Osteocyte (in vitro differentiated cells): ENCODE data around the gene HBA2. TPM values are rescaled to one million over a fixed set of nuclear protein-coding genes. Genes with fewer than 3 reads are reported as not detected.
A peak's percentile ranks its signal among the peaks of the same experiment; 100 is the strongest.

Source experiments
- DNase-seq: peaks from one replicate; pipeline ENCODE4 v3.0.0; 2021; ENCODE audit warnings: mixed read lengths; ENCODE audit not compliant: unreplicated experiment; ENCODE audit errors: extremely low spot score
- H3K27ac Mint-ChIP-seq: one replicate; pipeline ENCODE4 v1.8.0; 2021; ENCODE audit warnings: mild to moderate bottlenecking, mixed read lengths; ENCODE audit not compliant: unreplicated experiment
- H3K27me3 Mint-ChIP-seq: one replicate; pipeline ENCODE4 v1.8.0; 2021; ENCODE audit warnings: mixed read lengths; ENCODE audit not compliant: unreplicated experiment
- H3K36me3 Mint-ChIP-seq: one replicate; pipeline ENCODE4 v1.8.0; 2021; ENCODE audit warnings: mixed read lengths; ENCODE audit not compliant: unreplicated experiment
- H3K4me1 Mint-ChIP-seq: one replicate; pipeline ENCODE4 v1.8.0; 2021; ENCODE audit warnings: mixed read lengths; ENCODE audit not compliant: unreplicated experiment
- H3K4me3 Mint-ChIP-seq: one replicate; pipeline ENCODE4 v1.8.0; 2021; ENCODE audit warnings: mild to moderate bottlenecking, moderate library complexity, mixed read lengths; ENCODE audit not compliant: unreplicated experiment
- H3K9me3 Mint-ChIP-seq: one replicate; pipeline ENCODE4 v1.8.0; 2021; ENCODE audit warnings: mixed read lengths; ENCODE audit not compliant: unreplicated experiment
- total RNA-seq: library from RNA; stranded (reverse); gene quantifications from 2 replicates; pipeline ENCODE4 v1.2.1, GENCODE V29; 2021
- TF ChIP-seq, protein P1 (sequence below): fragments of 200-600 bp; sonication (generic); IDR thresholded peaks from 2 replicates; pipeline ENCODE4 v1.5.0; 2021; ENCODE audit warnings: antibody characterized with exemption, mild to moderate bottlenecking, moderate library complexity

Gene HBA2
- total RNA-seq, 1 donor from 2014 or later = not detected

DNA sequence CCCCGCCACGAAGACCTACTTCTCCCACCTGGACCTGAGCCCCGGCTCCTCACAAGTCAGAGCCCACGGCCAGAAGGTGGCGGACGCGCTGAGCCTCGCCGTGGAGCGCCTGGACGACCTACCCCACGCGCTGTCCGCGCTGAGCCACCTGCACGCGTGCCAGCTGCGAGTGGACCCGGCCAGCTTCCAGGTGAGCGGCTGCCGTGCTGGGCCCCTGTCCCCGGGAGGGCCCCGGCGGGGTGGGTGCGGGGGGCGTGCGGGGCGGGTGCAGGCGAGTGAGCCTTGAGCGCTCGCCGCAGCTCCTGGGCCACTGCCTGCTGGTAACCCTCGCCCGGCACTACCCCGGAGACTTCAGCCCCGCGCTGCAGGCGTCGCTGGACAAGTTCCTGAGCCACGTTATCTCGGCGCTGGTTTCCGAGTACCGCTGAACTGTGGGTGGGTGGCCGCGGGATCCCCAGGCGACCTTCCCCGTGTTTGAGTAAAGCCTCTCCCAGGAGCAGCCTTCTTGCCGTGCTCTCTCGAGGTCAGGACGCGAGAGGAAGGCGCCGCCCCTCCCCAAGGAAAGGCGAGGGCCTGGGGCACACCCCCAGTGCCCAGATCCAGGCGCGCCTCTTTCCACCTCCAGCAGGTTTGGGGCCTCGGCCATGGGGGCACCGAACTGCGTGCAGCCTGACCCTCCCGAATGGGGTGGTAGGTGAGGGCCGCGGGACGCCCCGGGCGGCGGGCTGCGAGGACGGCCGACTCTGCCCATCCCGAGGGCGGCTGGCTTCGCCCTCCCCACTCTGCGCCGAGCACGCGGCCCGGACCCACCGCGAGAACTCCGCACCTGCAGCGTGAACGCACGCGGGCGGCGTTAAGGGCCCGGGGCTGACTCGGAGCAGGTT, 8.2 kb downstream of the HBA2 start:
- Mint-ChIP-seq H3K4me3 (peak overlapping the region; percentile 29), H3K36me3 (peaks cover 6% of the 10 kb centered on the region), H3K9me3 (no peaks in the 10 kb centered on the region), H3K4me1 (peaks cover 6% of the 10 kb centered on the region), H3K27me3 (peaks cover 24% of the 10 kb centered on the region), H3K27ac (no peak overlapping the region)
- DNase-seq = no peak
- TF ChIP-seq, protein P1, sequence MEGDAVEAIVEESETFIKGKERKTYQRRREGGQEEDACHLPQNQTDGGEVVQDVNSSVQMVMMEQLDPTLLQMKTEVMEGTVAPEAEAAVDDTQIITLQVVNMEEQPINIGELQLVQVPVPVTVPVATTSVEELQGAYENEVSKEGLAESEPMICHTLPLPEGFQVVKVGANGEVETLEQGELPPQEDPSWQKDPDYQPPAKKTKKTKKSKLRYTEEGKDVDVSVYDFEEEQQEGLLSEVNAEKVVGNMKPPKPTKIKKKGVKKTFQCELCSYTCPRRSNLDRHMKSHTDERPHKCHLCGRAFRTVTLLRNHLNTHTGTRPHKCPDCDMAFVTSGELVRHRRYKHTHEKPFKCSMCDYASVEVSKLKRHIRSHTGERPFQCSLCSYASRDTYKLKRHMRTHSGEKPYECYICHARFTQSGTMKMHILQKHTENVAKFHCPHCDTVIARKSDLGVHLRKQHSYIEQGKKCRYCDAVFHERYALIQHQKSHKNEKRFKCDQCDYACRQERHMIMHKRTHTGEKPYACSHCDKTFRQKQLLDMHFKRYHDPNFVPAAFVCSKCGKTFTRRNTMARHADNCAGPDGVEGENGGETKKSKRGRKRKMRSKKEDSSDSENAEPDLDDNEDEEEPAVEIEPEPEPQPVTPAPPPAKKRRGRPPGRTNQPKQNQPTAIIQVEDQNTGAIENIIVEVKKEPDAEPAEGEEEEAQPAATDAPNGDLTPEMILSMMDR = no peak

DNA sequence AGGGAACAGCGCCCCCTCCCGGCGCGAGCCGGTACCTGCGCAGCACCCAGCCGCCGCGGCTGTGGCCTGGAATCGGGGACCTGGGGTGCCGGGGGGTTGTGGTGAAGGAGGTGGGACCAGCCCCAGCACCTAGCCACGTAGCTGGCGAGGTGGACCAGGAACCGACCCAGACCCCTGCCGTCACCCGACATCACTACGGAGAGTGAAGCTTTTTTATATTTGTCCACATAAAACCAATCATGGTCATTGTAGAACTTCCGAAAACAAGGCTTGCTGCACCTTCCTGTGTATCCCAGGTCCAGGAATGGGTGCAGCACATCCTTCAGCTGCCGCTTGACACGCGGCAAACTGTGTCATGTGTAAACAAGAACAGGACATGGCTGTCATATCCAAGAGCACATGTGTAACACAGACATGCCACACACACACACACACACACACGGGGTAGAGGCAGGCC, 8.9 kb downstream of the HBA2 start:
- Mint-ChIP-seq H3K4me3 (no peak overlapping the region), H3K4me1 (peaks cover 6% of the 10 kb centered on the region), H3K27ac (no peak overlapping the region), H3K36me3 (peaks cover 6% of the 10 kb centered on the region), H3K27me3 (peaks cover 24% of the 10 kb centered on the region), H3K9me3 (no peaks in the 10 kb centered on the region)
- TF ChIP-seq, protein P1 = peak; percentile 98
- DNase-seq = peak; percentile 93

DNA sequence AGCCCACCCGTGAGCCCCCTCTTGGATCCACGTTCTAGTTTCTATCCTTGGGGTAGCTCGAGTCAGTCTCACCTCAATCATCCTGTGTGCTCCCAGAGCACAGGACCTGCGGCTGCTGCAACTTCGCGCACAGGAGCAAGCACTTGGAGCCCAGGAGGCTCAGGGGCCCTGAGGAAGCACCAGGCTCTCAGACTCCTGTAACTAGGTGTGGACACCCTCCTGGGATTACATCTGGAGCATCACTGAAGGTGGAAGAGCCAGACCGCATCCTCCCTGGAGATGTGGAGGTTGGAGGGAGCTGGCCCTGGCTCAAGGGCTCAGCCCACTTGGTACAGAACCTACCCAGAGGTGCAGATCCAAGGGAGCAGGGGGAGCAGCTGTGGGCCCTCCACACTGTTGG, 10.3 kb downstream of the HBA2 start:
- Mint-ChIP-seq H3K4me3 (no peak overlapping the region), H3K9me3 (no peaks in the 10 kb centered on the region), H3K36me3 (peaks cover 8% of the 10 kb centered on the region)

DNA sequence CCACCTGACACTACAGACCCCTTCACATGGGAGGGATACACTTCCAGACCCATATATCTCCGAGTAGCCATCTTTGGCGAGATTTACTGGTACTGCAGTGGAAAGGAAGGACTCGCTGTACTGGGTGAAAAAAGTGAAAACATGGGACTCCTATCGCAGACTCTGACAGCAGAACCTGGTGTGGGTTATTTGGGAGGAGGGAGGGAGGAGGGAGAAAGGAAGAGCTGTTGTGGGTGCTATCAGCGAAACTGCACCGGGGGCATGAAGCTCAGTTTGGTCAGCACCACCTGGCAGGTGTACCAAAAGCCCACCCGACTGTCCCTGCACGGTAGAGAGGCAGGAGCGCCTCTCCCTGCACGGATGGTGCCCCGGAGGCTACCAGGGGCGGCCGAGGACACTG, 12.5 kb downstream of the HBA2 start:
- TF ChIP-seq, protein P1 = no peak
- DNase-seq = no peak
- H3K4me1 Mint-ChIP-seq = no peaks in the 10 kb centered on the region
- H3K27ac Mint-ChIP-seq = no peak overlapping the region
- peaks cover 27% of the 10 kb centered on the region for H3K36me3 Mint-ChIP-seq
- no peak overlapping the region for H3K4me3 Mint-ChIP-seq
- no peaks in the 10 kb centered on the region for H3K9me3 Mint-ChIP-seq
- no peaks in the 10 kb centered on the region for H3K27me3 Mint-ChIP-seq

More for the DNA sequence above, 10.3 kb downstream of the HBA2 start:
- Mint-ChIP-seq H3K27me3 (peaks cover 15% of the 10 kb centered on the region), H3K4me1 (no peaks in the 10 kb centered on the region), H3K27ac (no peak overlapping the region)
- TF ChIP-seq, protein P1 = no peak
- DNase-seq = no peak

DNA sequence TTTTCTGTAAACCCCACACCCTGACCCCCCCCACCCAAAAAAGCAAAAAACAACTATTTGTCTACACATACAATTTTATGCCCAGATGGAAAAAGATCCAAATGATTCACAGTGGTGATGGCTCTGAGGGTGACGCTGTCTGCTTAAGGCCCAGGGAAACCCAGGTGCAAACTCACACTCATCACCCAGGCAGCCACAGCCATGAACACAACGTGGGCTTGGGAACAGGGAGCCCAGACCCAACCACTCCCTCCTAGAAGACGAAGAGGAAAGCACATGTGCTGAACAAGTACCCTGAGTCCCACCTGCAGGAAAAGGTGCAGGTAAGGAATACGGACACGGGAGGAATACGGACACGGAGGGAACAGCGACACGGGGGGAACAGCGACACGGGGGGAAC, 13.0 kb downstream of the HBA2 start:
- Mint-ChIP-seq H3K9me3 (no peaks in the 10 kb centered on the region), H3K4me3 (no peak overlapping the region), H3K4me1 (no peaks in the 10 kb centered on the region), H3K27me3 (no peaks in the 10 kb centered on the region), H3K36me3 (peaks cover 27% of the 10 kb centered on the region), H3K27ac (no peak overlapping the region)
- no peak for DNase-seq
- TF ChIP-seq, protein P1 = no peak
